ENCODE results near the gene SCMH1.
A peak's percentile ranks its signal among the peaks of the same experiment; 100 is the strongest.

Gene SCMH1

GRCh38 chr1:41003640-41004220 lies 238.4 kb downstream of the SCMH1 start (continued):
- TF ChIP-seq ZBTB44 (tag by site-specific recombination; IDR thresholded peaks at IDR 0.05), result peak; percentile 52; the same call in 1 of the 2 replicates
- TF ChIP-seq ZNF324 (tag by site-specific recombination; IDR thresholded peaks at IDR 0.05), result 0 out of 2 replicates have a peak, but pooled peaks have one; percentile 43
- peak; percentile 31; the same call in 1 of the 2 replicates for TF ChIP-seq ZNF654 (tag by site-specific recombination; IDR thresholded peaks at IDR 0.05; ENCODE audit: low read depth)
- no peak for TF ChIP-seq ZNF138 (tag by site-specific recombination; IDR thresholded peaks at IDR 0.05; ENCODE audit: borderline replicate concordance)
- no peak for TF ChIP-seq KLF17 (tag by site-specific recombination; IDR thresholded peaks at IDR 0.05)
- no peak for TF ChIP-seq ZNF211 (tag by site-specific recombination; IDR thresholded peaks at IDR 0.05; ENCODE audit: low read depth)
- no peak for TF ChIP-seq ZNF362 (tag by site-specific recombination; IDR thresholded peaks at IDR 0.05)
- TF ChIP-seq IKZF3 (tag by site-specific recombination; IDR thresholded peaks at IDR 0.05), result no peak
- no peak for TF ChIP-seq EGR2 (tag by site-specific recombination; IDR thresholded peaks at IDR 0.05; ENCODE audit: low read depth)
- peak; percentile 91; the same call in 1 of the 2 replicates for TF ChIP-seq ZNF561 (tag by site-specific recombination; IDR thresholded peaks at IDR 0.05; ENCODE audit: borderline replicate concordance)
- no peak for TF ChIP-seq ZNF416 (tag by site-specific recombination; IDR thresholded peaks at IDR 0.05)
- TF ChIP-seq GFI1B (tag by site-specific recombination; IDR thresholded peaks at IDR 0.05), result no peak
- TF ChIP-seq OSR2 (tag by site-specific recombination; IDR thresholded peaks at IDR 0.05), result peak; percentile 84
- TF ChIP-seq ZBTB17 (tag by site-specific recombination; IDR thresholded peaks at IDR 0.05), result peak; percentile 71
- TF ChIP-seq ZNF175 (tag by site-specific recombination; IDR thresholded peaks at IDR 0.05), result no peak
- peak; percentile 82 for TF ChIP-seq ZNF600 (tag by site-specific recombination; IDR thresholded peaks at IDR 0.05)
- no peak for TF ChIP-seq ZNF266 (tag by site-specific recombination; IDR thresholded peaks at IDR 0.05; ENCODE audit: low read depth)
- TF ChIP-seq ZNF48 (tag by site-specific recombination; IDR thresholded peaks at IDR 0.05), result no peak
- no peak for TF ChIP-seq ATF2 (tag by site-specific recombination; IDR thresholded peaks at IDR 0.05; ENCODE audit: low read depth)
- TF ChIP-seq ZBTB10 (tag by site-specific recombination; IDR thresholded peaks at IDR 0.05), result no peak
- no peak for TF ChIP-seq ZNF155 (tag by site-specific recombination; IDR thresholded peaks at IDR 0.05)
- TF ChIP-seq ZNF121 (tag by site-specific recombination; IDR thresholded peaks at IDR 0.05), result no peak
- TF ChIP-seq YY2 (tag by site-specific recombination; IDR thresholded peaks at IDR 0.05), result no peak
- TF ChIP-seq PRDM4 (tag by site-specific recombination; IDR thresholded peaks at IDR 0.05), result peak; percentile 37; the same call in 1 of the 2 replicates
- TF ChIP-seq MZF1 (tag by site-specific recombination; IDR thresholded peaks at IDR 0.05; ENCODE audit: borderline replicate concordance), result no peak
- no peak for TF ChIP-seq ZNF148 (tag by site-specific recombination; IDR thresholded peaks at IDR 0.05; ENCODE audit: borderline replicate concordance)
- peak; percentile 83 for TF ChIP-seq GLIS1 (tag by site-specific recombination; IDR thresholded peaks at IDR 0.05)
